ENCODE measurements around the gene PCSK6.

DNA sequence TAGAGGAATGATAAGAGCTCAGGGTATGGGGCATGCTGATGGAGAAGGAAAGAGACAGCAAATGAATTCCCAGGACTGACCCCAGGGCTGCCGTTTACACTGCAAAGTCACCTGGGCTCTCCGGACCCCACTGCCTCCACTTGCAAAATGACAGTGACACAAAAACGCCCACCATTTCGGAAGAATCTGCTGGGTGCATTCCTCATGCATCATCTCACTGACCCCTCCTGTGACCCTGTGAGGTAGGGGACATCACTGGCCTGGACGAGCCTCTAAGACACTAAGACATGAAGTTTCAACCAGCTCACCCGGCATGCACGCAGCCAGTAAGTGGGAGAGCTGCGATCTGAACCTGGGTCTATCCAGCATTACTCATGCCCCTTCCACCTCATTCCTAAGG is 60.3 kb downstream of the PCSK6 start:
- TF ChIP-seq CTCF (IDR thresholded peaks at IDR 0.05): no peak
- TF ChIP-seq POLR2AphosphoS5 (IDR thresholded peaks at IDR 0.05): no peak
- TF ChIP-seq EP300 (IDR thresholded peaks at IDR 0.05): no peak
- TF ChIP-seq POLR2A (IDR thresholded peaks at IDR 0.05): no peak

All from gastroesophageal sphincter (tissue), 3 donors.